Endothelial cell (in vitro differentiated cells): ENCODE results near the gene EEF1G. TPM values are rescaled to one million over a fixed set of nuclear protein-coding genes. Genes with fewer than 3 reads are reported as not detected.
A peak's percentile ranks its signal among the peaks of the same experiment; 100 is the strongest.
"Not testable (repeated sequence)": the region's sequence is repeated elsewhere in the genome, so short reads cannot be mapped to it uniquely, and the experiment has no call there.

ENCODE experiments used
- DNase-seq: peaks from one replicate; pipeline ENCODE4 v3.0.0; 2021; ENCODE audit warnings: low spot score
- H3K27ac Mint-ChIP-seq: one replicate; pipeline ENCODE4 v1.8.0; 2021; ENCODE audit warnings: mixed read lengths, inconsistent platforms; ENCODE audit not compliant: unreplicated experiment
- H3K27me3 Mint-ChIP-seq: one replicate; pipeline ENCODE4 v1.8.0; 2021; ENCODE audit warnings: mild to moderate bottlenecking, moderate library complexity, mixed read lengths, inconsistent platforms; ENCODE audit not compliant: unreplicated experiment
- H3K36me3 Mint-ChIP-seq: one replicate; pipeline ENCODE4 v1.8.0; 2021; ENCODE audit warnings: mild to moderate bottlenecking, low read depth, mixed read lengths, inconsistent platforms; ENCODE audit not compliant: unreplicated experiment
- H3K4me1 Mint-ChIP-seq: one replicate; pipeline ENCODE4 v1.8.0; 2021; ENCODE audit warnings: mild to moderate bottlenecking, mixed read lengths, inconsistent platforms; ENCODE audit not compliant: unreplicated experiment
- H3K4me3 Mint-ChIP-seq: one replicate; pipeline ENCODE4 v1.8.0; 2021; ENCODE audit warnings: mild to moderate bottlenecking, mixed read lengths, inconsistent platforms; ENCODE audit not compliant: unreplicated experiment
- H3K9me3 Mint-ChIP-seq: one replicate; pipeline ENCODE4 v1.8.0; 2021; ENCODE audit warnings: mixed read lengths, inconsistent platforms; ENCODE audit not compliant: unreplicated experiment
- CTCF ChIP-seq: fragments of 200-600 bp; sonication (generic); IDR thresholded peaks from one replicate; pipeline ENCODE4 v1.5.0; 2021; ENCODE audit warnings: antibody characterized with exemption; ENCODE audit not compliant: unreplicated experiment
- total RNA-seq: library from RNA; stranded (reverse); fragmentation: NEBNext Ultra II Directional; extraction: Animal tissue kit (Norgen Biotek cat#: 25700); gene quantifications from one replicate; pipeline ENCODE4 v1.2.1, GENCODE V29; 2021; ENCODE audit not compliant: unreplicated experiment

The EEF1G gene
- total RNA-seq, 1 donor from 2014 or later: 1,951 TPM

- Mint-ChIP-seq H3K9me3 (no peaks in the 10 kb centered on the region), H3K4me3 (peak overlapping the region; percentile 68), H3K27ac (peak overlapping the region; percentile 97), H3K4me1 (peaks cover 47% of the 10 kb centered on the region), H3K27me3 (peaks cover 26% of the 10 kb centered on the region), H3K36me3 (peaks cover 5% of the 10 kb centered on the region)
- no peak for TF ChIP-seq CTCF
- peak; percentile 51 for DNase-seq
These were observed 20.4 kb downstream of the EEF1G start for GRCh38 chr11:62553080-62553838.

- no peak for DNase-seq
- peaks cover 52% of the 10 kb centered on the region for H3K4me1 Mint-ChIP-seq
- H3K27me3 Mint-ChIP-seq: peaks cover 29% of the 10 kb centered on the region
- peaks cover 8% of the 10 kb centered on the region for H3K36me3 Mint-ChIP-seq
- TF ChIP-seq CTCF: no peak
- H3K4me3 Mint-ChIP-seq: peak overlapping the region; percentile 68
- no peaks in the 10 kb centered on the region for H3K9me3 Mint-ChIP-seq
- peak overlapping the region; percentile 97 for H3K27ac Mint-ChIP-seq
These were observed 21.1 kb downstream of the EEF1G start for GRCh38 chr11:62552485-62553079.

GRCh38 chr11:62550478-62550877 is 23.2 kb downstream of the EEF1G start:
- H3K9me3 Mint-ChIP-seq, H3K4me3 Mint-ChIP-seq, DNase-seq, H3K27ac Mint-ChIP-seq, H3K36me3 Mint-ChIP-seq: not testable (repeated sequence)
- Mint-ChIP-seq H3K27me3 (peaks cover 22% of the 10 kb centered on the region), H3K4me1 (peaks cover 34% of the 10 kb centered on the region)

GRCh38 chr11:62548545-62549335 is 25.0 kb downstream of the EEF1G start:
- DNase-seq: no peak
- no peak overlapping the region for H3K27ac Mint-ChIP-seq
- TF ChIP-seq CTCF: no peak
- H3K4me3 Mint-ChIP-seq: peak overlapping the region; percentile 19
- H3K36me3 Mint-ChIP-seq: peaks cover 8% of the 10 kb centered on the region
- H3K4me1 Mint-ChIP-seq: peaks cover 30% of the 10 kb centered on the region
- peaks cover 30% of the 10 kb centered on the region for H3K27me3 Mint-ChIP-seq
- no peaks in the 10 kb centered on the region for H3K9me3 Mint-ChIP-seq

GRCh38 chr11:62547691-62548281 is 25.9 kb downstream of the EEF1G start:
- TF ChIP-seq CTCF: no peak
- peak overlapping the region; percentile 36 for H3K27ac Mint-ChIP-seq
- H3K9me3 Mint-ChIP-seq: no peaks in the 10 kb centered on the region
- peaks cover 34% of the 10 kb centered on the region for H3K27me3 Mint-ChIP-seq
- peaks cover 22% of the 10 kb centered on the region for H3K4me1 Mint-ChIP-seq
- no peak for DNase-seq
- H3K36me3 Mint-ChIP-seq: peaks cover 5% of the 10 kb centered on the region
- H3K4me3 Mint-ChIP-seq: peak overlapping the region; percentile 85
